Astrocyte of the hippocampus (primary cell): ENCODE measurements around the gene ITSN2.

Source experiments
- DNase-seq: peaks from one replicate; pipeline ENCODE4 v3.0.0; 2011; ENCODE audit warnings: low read depth, low spot score

ITSN2 gene

GRCh38 chr2:24334245-24334633 is 26.1 kb downstream of the ITSN2 start:
- peak; percentile 92 for DNase-seq

- DNase-seq: no peak
Measured at GRCh38 chr2:24332791-24333540, 27.4 kb downstream of the ITSN2 start.

- no peak for DNase-seq
Measured at GRCh38 chr2:24330161-24330560, 30.2 kb downstream of the ITSN2 start.

GRCh38 chr2:24329700-24330099 is 30.6 kb downstream of the ITSN2 start:
- no peak for DNase-seq

GRCh38 chr2:24328010-24328409 is 32.3 kb downstream of the ITSN2 start:
- peak; percentile 23 for DNase-seq

- peak; percentile 42 for DNase-seq
Measured at GRCh38 chr2:24317491-24317920, 42.8 kb downstream of the ITSN2 start.

DNA sequence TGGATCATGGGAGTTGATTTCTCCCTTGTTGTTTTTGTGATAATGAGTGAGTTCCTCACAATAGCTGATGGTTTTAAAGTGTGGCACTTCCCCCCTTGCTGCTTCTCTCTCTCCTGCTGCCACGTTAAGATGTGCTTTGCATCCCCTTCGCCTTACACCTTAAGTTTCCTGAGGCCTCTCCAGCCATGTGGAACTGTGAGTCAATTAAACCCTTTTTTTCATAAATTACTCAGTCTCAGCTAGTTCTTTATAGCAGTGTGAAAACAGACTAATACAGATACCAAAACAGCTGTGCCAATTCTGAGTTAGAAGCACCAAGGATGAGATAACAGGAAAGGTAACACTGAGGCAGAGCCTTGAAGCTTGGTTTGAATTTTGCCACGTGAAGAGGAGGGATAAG is 44.7 kb downstream of the ITSN2 start:
- DNase-seq: no peak

DNA sequence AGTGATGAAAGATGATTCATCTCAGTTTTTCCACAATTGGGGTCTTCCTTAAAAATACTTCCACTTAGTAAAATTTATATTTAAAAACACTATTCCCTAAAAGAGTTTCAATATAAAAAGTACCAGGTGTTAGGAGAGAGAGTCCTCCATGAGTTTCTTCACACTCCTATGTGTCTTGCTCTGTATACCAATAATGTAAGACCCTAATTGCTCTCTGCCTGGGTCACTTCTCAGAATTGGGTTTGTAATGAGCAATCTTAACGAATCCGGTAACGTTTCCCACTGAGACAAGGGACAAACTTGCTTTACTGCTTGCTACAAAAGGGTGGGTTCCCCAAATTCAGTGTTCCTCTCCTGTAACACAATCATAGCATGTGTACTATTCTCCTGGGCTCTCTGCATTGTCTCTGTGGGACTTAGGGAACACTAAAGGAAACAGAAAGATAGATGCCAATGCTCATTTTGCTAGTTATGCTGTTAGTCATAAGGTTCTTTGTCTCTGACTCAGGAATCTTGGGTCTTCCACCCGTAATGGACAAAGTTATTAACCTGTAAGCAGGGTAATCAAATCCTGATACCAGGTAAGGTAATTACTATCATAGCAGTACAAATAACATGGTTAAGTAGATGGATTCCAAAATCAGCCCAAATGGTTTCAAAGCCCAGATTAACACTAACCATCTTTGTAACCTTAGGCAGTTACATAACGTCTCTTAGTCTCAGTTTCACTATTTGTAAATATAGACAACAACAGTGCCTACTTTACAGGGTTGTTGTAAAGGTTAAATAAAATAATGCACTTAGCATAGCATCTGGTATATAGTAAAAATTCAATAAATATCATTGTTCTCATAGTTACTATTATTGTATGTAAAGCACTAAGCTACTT is 46.3 kb downstream of the ITSN2 start:
- DNase-seq: peak; percentile 22

DNA sequence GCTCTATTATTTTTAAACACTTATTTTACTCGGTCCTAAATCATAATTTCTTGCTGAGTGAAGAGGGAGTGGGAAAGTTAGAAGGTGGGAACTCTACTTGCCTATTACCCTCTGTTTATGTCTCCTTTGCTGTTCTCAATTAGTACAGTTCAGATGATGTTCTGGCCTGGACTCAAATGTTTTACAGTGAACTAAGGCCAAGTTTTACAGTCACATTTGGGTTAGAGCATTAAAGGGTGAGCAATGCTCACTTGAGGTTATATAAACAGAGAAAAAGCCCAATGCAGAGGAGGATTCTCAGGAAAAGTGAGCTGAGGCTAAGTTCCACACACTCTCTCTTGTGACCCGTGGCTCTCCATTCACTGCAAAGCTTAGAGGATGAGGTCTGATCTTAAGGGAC is 52.4 kb downstream of the ITSN2 start:
- DNase-seq: no peak

DNA sequence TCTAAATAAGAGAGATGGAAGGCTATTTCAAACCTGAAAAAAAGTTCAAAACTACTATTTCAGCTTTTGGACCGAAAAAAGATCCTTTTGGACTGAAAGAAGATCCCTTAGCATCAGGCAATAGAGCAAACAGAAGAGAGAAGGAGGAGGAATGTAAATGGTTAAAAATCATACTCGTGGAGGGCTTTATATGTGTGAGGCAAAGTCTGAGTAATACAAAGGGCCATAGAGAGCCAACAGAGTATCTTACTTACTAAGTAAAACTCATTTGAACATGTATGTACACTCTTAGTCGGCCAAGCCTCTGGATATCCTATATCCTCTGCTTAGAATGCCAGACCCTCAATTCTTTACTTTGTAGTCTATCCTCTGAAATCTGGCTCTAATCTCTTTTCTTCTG is 55.7 kb downstream of the ITSN2 start:
- DNase-seq: no peak

GRCh38 chr2:24304098-24304497 is 56.2 kb downstream of the ITSN2 start:
- peak; percentile 71 for DNase-seq

- DNase-seq: no peak
Measured at GRCh38 chr2:24301599-24301998, 58.7 kb downstream of the ITSN2 start.

- DNase-seq: no peak
Measured at GRCh38 chr2:24297663-24298062, 62.7 kb downstream of the ITSN2 start.

- DNase-seq: no peak
Measured at GRCh38 chr2:24287171-24287570, 73.2 kb downstream of the ITSN2 start.

GRCh38 chr2:24285484-24286152 is 74.7 kb downstream of the ITSN2 start:
- DNase-seq: no peak

GRCh38 chr2:24280645-24281044 is 79.7 kb downstream of the ITSN2 start:
- no peak for DNase-seq

DNA sequence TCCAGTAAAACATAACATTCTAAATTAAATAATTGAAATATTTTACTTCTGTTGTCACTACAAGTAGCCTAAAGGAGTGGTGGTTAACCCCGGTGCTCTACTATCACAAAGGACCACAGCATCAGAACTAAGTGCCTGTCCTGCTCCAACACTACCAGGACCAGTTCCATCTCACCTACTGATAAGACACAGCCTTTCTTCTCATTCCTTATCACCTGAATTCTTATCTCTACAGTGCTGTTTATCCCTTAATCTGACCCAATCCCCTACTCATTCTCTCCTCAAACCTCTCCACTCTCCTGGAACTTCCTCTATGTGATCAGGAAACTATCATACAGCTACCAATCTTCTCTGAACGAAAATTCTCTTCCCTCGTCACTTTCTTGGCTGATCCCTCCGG is 80.2 kb downstream of the ITSN2 start:
- DNase-seq: no peak

DNA sequence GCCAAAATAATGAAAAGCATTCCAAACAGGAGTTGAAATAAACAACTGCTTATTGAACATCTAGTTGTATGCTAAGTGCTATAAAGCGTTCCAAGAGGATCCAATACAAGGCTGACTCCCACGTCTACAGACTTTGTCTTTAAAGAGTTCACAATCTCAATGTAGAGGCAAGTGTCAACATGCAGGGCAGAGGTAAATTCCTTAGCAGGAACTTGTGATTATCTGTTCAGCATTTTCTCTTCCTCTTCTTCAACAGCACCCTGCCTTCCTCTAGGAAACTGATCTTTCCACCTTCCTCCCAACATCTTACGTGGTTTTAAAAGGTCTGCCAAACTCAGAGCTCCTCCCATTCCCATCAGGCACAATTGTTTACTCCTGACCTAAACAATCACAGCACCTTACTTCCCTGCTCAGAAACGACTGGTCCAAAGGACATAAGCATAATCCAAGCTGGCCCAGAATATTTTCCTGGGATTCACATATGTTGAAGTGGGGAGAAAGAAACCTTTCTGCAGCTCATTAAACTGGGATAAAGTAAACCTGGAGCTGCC is 83.9 kb downstream of the ITSN2 start:
- DNase-seq: peak; percentile 1

DNA sequence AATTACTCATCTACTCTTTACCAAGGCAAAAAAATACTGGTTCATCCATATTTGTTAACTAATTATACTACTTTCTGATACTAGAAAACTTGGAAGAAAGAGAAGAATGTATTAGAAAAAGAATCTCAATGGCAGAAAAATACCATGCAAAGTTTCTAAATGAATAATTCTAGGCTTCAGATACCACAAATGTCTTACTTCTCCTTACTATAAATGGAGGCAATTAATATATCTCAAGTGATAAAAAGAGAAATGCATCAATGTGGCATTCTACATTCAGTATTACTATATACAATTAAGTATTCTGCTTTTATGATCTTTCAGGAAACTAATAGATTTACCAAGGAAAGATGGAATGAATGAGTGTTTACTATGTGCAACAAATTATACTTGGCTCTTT is 85.5 kb downstream of the ITSN2 start:
- no peak for DNase-seq

DNA sequence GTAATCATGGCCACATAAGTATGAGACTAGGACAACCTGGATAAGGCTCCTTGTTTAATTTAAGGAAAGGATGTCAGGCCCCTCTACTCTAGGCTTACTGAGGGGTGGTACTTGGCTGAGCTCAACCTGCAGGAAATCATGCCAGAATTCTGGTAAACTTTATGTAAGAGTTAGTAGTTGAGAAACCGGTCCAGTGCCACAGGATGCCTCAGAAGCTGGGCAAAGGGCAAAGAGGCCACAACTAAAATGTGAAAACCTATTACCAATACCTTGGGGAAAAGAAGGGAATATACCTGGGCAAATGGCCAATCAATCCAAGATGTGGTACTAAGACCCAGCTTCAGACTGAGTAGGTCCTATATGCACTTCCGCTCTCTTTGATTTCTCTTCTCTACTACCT is 86.7 kb downstream of the ITSN2 start:
- DNase-seq: no peak

DNA sequence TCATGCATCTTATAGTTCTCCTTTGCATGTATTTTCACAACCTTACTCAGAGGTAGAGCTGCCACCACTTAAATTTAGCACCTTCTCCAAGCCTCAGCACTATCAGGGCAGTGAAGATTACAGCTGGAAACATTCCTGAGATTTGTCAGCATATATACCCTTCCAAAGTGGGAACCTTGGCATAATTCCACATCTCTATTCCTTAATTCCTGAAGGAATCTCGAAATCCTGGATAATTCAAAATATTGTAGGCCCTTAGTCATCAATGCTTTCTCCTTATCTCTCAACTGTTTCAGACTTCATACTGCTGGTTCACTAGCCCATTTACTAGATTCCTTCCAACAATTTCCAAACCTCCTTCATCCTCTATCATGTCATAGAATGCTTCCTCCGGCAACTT is 87.4 kb downstream of the ITSN2 start:
- DNase-seq: no peak

DNA sequence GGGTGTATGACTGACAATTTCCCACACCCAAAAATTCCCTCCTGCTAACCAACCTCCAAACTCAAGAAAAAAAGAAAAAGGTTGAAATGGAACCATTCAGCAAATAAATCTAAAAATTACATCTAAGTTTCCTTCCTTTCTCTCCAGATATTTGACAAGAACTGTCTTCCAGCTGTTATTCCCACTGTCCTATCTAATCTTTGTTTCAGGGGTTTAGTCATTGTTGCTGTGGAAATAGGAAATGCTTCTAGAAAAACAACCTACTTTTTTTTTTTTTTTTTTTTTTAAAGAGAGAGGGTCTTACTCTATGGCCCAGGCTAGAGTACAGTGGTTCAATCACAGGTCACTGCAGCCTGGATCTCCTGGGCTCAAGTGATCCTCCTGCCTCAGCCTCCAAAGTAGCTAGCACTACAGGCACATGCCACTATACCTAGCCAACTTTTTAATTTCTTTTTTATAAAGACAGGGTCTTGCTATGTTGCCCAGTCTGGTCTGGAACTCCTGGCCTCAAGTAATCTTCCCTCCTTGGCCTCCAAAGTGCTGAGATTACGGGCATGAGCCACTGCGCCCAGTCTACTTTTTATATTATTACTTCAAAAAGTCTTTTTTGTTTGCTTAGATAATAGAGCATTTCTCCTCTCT is 88.1 kb downstream of the ITSN2 start:
- DNase-seq: no peak
